ENCODE results near the gene SORCS3. TPM values are rescaled to one million over a fixed set of nuclear protein-coding genes. Genes with fewer than 3 reads are reported as not detected.

Gene SORCS3
- total RNA-seq, 2 experiments from 2014 or later: not detected

DNA sequence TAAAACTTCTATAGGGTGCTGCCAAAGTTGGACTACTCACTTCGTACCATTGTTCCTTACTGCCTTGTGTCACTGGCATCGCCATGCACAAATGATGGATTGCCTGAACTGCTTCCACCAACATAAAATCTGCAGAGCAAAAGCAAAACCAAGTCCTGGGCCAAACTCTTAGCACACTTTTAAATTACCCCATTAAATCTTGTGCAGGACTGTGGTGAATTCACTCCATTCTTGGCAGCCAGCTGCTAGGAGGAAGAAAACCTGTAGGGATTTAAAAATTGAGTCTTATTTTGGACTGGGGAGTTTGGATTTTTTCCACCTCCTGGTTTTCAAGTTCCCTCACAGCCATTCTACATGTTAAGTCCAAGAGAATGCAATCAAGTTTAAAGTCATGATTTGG lies 646.9 kb downstream of the SORCS3 start:
- Mint-ChIP-seq H3K27me3 (no peaks in the 10 kb centered on the region), H3K36me3 (no peaks in the 10 kb centered on the region), H3K9me3 (ENCODE audit: low read depth) (peaks cover 4% of the 10 kb centered on the region), H3K4me1 (no peaks in the 10 kb centered on the region), H3K4me3 (no peak overlapping the region), H3K27ac (no peak overlapping the region)
- DNase-seq: no peak
- no peak for ATAC-seq
- CTCF ChIA-PET: no interaction called here

DNA sequence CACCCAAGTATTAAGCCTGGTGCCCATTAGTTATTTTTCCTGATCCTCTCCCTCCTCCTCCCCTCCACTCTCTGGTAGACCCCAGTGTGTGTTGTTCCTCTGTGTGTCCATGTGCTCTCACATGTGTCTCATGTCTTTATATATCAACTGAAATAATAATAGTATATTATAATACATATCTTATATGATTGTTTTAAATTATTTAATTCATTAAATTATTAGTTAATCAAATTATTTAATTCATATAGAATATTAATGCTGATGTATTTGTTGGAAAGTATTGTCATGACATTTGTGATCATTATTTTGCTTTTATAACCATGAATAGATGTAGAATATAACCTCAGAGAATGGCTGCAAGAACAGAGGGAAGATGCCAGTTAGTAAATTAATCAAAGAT lies 647.5 kb downstream of the SORCS3 start:
- Mint-ChIP-seq H3K36me3 (no peaks in the 10 kb centered on the region), H3K4me3 (no peak overlapping the region), H3K27ac (no peak overlapping the region), H3K27me3 (no peaks in the 10 kb centered on the region), H3K9me3 (ENCODE audit: low read depth) (peaks cover 4% of the 10 kb centered on the region), H3K4me1 (no peaks in the 10 kb centered on the region)
- ATAC-seq (no peak), DNase-seq (no peak)
- CTCF ChIA-PET: no interaction called here

GRCh38 chr10:105291571-105291970 lies 650.5 kb downstream of the SORCS3 start:
- no peaks in the 10 kb centered on the region for H3K36me3 Mint-ChIP-seq
- ATAC-seq (no peak), DNase-seq (no peak)
- H3K27me3 Mint-ChIP-seq: no peaks in the 10 kb centered on the region
- peaks cover 8% of the 10 kb centered on the region for H3K9me3 Mint-ChIP-seq (ENCODE audit: low read depth)
- CTCF ChIA-PET: no interaction called here
- no peaks in the 10 kb centered on the region for H3K4me1 Mint-ChIP-seq
- H3K27ac Mint-ChIP-seq: no peak overlapping the region
- H3K4me3 Mint-ChIP-seq: no peak overlapping the region

- no peaks in the 10 kb centered on the region for H3K4me1 Mint-ChIP-seq
- H3K36me3 Mint-ChIP-seq: no peaks in the 10 kb centered on the region
- ATAC-seq (no peak), DNase-seq (no peak)
- H3K27ac Mint-ChIP-seq: no peak overlapping the region
- H3K9me3 Mint-ChIP-seq (ENCODE audit: low read depth): peaks cover 9% of the 10 kb centered on the region
- H3K4me3 Mint-ChIP-seq: no peak overlapping the region
- no peaks in the 10 kb centered on the region for H3K27me3 Mint-ChIP-seq
- CTCF ChIA-PET: no interaction called here
Measured at GRCh38 chr10:105292236-105292635, 651.1 kb downstream of the SORCS3 start.

All from activated CD8-positive, alpha-beta memory T cell treated with anti-CD3 and anti-CD28 coated beads, Interleukin-2, amount 10 ng/mL, durations not matched to agents 7 days and 5 days (primary cell).